Vagina (tissue), 2 donors: ENCODE measurements around the gene BPI. TPM values are rescaled to one million over a fixed set of nuclear protein-coding genes. Genes with fewer than 3 reads are reported as not detected.
A peak's percentile ranks its signal among the peaks of the same experiment; 100 is the strongest.

Experiments used
- DNase-seq, 2 donors: peaks; one replicate each; pipeline ENCODE4 v3.0.0-alpha.2; 2017; ENCODE audit errors: extremely low spot score in 2 of 2
- H3K27ac ChIP-seq: fragments of 200-600 bp; sonication (generic); one replicate; pipeline ENCODE4 v1.5.1; 2019
- H3K27me3 ChIP-seq: fragments of 200-600 bp; sonication (generic); one replicate; pipeline ENCODE4 v1.5.1; 2019
- H3K36me3 ChIP-seq, 2 donors: fragments of 200-600 bp; sonication (generic); one replicate each; pipeline ENCODE4 v1.5.1; 2017 to 2019
- H3K4me1 ChIP-seq: fragments of 200-600 bp; sonication (generic); one replicate; pipeline ENCODE4 v1.5.1; 2019
- H3K4me3 ChIP-seq, 2 donors: fragments of 200-600 bp; sonication (generic); 1 replicate in 1 of 2; 2 replicates in 1 of 2; pipeline ENCODE4 v1.5.1; 2016 to 2019
- H3K9me3 ChIP-seq: fragments of 200-600 bp; sonication (generic); one replicate; pipeline ENCODE4 v1.5.1; 2019
- POLR2A ChIP-seq, 2 donors: fragments of 450-650 bp; IDR thresholded peaks; one replicate each; pipeline ENCODE4 v1.6.1; 2017; ENCODE audit warnings: antibody characterized with exemption in 2 of 2, mild to moderate bottlenecking in 2 of 2, moderate library complexity in 2 of 2
- POLR2AphosphoS5 ChIP-seq, 2 donors: sonication (generic); formaldehyde crosslinking; IDR thresholded peaks; one replicate each; pipeline ENCODE4 v1.9.0; 2017; ENCODE audit warnings: antibody characterized with exemption in 2 of 2, mild to moderate bottlenecking in 2 of 2, low read depth in 1 of 2; ENCODE audit not compliant: insufficient read depth in 1 of 2
- intact Hi-C: fragments of 100-400 bp; cut with DNase I; formaldehyde crosslinking; loops from one replicate; pipeline ENCODE4 v1.15.1; 2023
- total RNA-seq: library from RNA; depleted of rRNA; stranded (reverse); fragments of >200 nt; gene quantifications from one replicate; pipeline ENCODE4 v1.2.3, GENCODE V29; 2016
- TF ChIP-seq, protein P1 (sequence below), 3 experiments: fragments of 450-650 bp in 2 of 3; fragments of 200-600 bp in 1 of 3; sonication (generic) in 1 of 3; IDR thresholded peaks; one replicate each; pipeline ENCODE4 v1.5.1; 2017 to 2019; ENCODE audit warnings: antibody characterized with exemption in 3 of 3, mild to moderate bottlenecking in 2 of 3, moderate library complexity in 2 of 3

The BPI gene
- total RNA-seq, 1 donor from 2014 or later: not detected

- no peaks in the 10 kb centered on the region for H3K9me3 ChIP-seq
- no peak for DNase-seq
- H3K4me1 ChIP-seq: peaks cover 14% of the 10 kb centered on the region
- no peak overlapping the region for H3K4me3 ChIP-seq
- no peaks in the 10 kb centered on the region for H3K36me3 ChIP-seq
- intact Hi-C loops: no loop called here
- no peaks in the 10 kb centered on the region for H3K27me3 ChIP-seq
- TF ChIP-seq POLR2A (IDR thresholded peaks at IDR 0.05): no peak
- TF ChIP-seq, protein P1, sequence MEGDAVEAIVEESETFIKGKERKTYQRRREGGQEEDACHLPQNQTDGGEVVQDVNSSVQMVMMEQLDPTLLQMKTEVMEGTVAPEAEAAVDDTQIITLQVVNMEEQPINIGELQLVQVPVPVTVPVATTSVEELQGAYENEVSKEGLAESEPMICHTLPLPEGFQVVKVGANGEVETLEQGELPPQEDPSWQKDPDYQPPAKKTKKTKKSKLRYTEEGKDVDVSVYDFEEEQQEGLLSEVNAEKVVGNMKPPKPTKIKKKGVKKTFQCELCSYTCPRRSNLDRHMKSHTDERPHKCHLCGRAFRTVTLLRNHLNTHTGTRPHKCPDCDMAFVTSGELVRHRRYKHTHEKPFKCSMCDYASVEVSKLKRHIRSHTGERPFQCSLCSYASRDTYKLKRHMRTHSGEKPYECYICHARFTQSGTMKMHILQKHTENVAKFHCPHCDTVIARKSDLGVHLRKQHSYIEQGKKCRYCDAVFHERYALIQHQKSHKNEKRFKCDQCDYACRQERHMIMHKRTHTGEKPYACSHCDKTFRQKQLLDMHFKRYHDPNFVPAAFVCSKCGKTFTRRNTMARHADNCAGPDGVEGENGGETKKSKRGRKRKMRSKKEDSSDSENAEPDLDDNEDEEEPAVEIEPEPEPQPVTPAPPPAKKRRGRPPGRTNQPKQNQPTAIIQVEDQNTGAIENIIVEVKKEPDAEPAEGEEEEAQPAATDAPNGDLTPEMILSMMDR (IDR thresholded peaks at IDR 0.05): no peak
- peak; percentile 20 to 25 for TF ChIP-seq POLR2AphosphoS5 (IDR thresholded peaks at IDR 0.05; ENCODE audit: insufficient read depth in 1 of 2, low read depth in 1 of 2)
- H3K27ac ChIP-seq: peak overlapping the region; percentile 68
Observed at GRCh38 chr20:38270869-38271605, 32.9 kb upstream of the BPI start.

GRCh38 chr20:38271608-38272120 lies 32.3 kb upstream of the BPI start:
- no peaks in the 10 kb centered on the region for H3K27me3 ChIP-seq
- TF ChIP-seq POLR2A (IDR thresholded peaks at IDR 0.05) (no peak), POLR2AphosphoS5 (IDR thresholded peaks at IDR 0.05; ENCODE audit: insufficient read depth in 1 of 2, low read depth in 1 of 2) (no peak)
- TF ChIP-seq, protein P1 (IDR thresholded peaks at IDR 0.05): no peak
- intact Hi-C loops: no loop called here
- H3K4me3 ChIP-seq: no peak overlapping the region
- DNase-seq: no peak
- H3K4me1 ChIP-seq: peaks cover 14% of the 10 kb centered on the region
- H3K27ac ChIP-seq: peak overlapping the region; percentile 68
- H3K9me3 ChIP-seq: no peaks in the 10 kb centered on the region
- H3K36me3 ChIP-seq: no peaks in the 10 kb centered on the region

GRCh38 chr20:38272398-38272797 lies 31.6 kb upstream of the BPI start:
- TF ChIP-seq, protein P1 (IDR thresholded peaks at IDR 0.05): no peak
- TF ChIP-seq POLR2A (IDR thresholded peaks at IDR 0.05) (no peak), POLR2AphosphoS5 (IDR thresholded peaks at IDR 0.05; ENCODE audit: insufficient read depth in 1 of 2, low read depth in 1 of 2) (no peak)
- H3K27ac ChIP-seq: no peak overlapping the region

GRCh38 chr20:38272961-38273360 lies 31.0 kb upstream of the BPI start:
- Histone ChIP-seq H3K9me3 (no peaks in the 10 kb centered on the region), H3K4me1 (peaks cover 14% of the 10 kb centered on the region), H3K4me3 (no peak overlapping the region), H3K27ac (no peak overlapping the region), H3K27me3 (no peaks in the 10 kb centered on the region), H3K36me3 (no peaks in the 10 kb centered on the region)
- no peak for TF ChIP-seq POLR2A (IDR thresholded peaks at IDR 0.05)
- TF ChIP-seq POLR2AphosphoS5 (IDR thresholded peaks at IDR 0.05; ENCODE audit: insufficient read depth in 1 of 2, low read depth in 1 of 2): no peak
- TF ChIP-seq, protein P1 (IDR thresholded peaks at IDR 0.05): no peak
- DNase-seq: no peak
- intact Hi-C loops: no loop called here

More at GRCh38 chr20:38272398-38272797, 31.6 kb upstream of the BPI start:
- Histone ChIP-seq H3K4me1 (peaks cover 14% of the 10 kb centered on the region), H3K4me3 (no peak overlapping the region), H3K9me3 (no peaks in the 10 kb centered on the region), H3K36me3 (no peaks in the 10 kb centered on the region), H3K27me3 (no peaks in the 10 kb centered on the region)
- no peak for DNase-seq
- intact Hi-C loops: no loop called here
